Fibroblast of lung (primary cell): Measurements from ENCODE around the gene SMPD3. TPM values are rescaled to one million over a fixed set of nuclear protein-coding genes. Genes with fewer than 3 reads are reported as not detected.

Source experiments
- DNase-seq, 2 donors: peaks; one replicate each; pipeline versions ENCODE4 v3.0.0 to v3.0.0-alpha.2; 2010; ENCODE audit warnings: low read depth in 2 of 2
- H2AFZ ChIP-seq: 2 replicates; pipeline ENCODE4 v1.5.1; 2012; ENCODE audit warnings: low read length, control low read depth, inconsistent platforms
- H3K27ac ChIP-seq: 2 replicates; pipeline ENCODE4 v1.5.1; 2011; ENCODE audit warnings: low read length, control low read depth; ENCODE audit not compliant: insufficient read depth
- H3K27me3 ChIP-seq: 2 replicates; pipeline ENCODE4 v1.5.1; 2011; ENCODE audit warnings: mild to moderate bottlenecking, low read length; ENCODE audit not compliant: control insufficient read depth, insufficient read depth
- H3K36me3 ChIP-seq: 2 replicates; pipeline ENCODE4 v1.5.1; 2011; ENCODE audit warnings: low read length; ENCODE audit not compliant: control insufficient read depth, insufficient read depth
- H3K4me1 ChIP-seq: 2 replicates; pipeline ENCODE4 v1.5.1; 2011; ENCODE audit warnings: low read length; ENCODE audit not compliant: control insufficient read depth, insufficient read depth; ENCODE audit errors: extremely low read depth
- H3K4me2 ChIP-seq: 2 replicates; pipeline ENCODE4 v1.5.1; 2011; ENCODE audit warnings: low read length, control low read depth; ENCODE audit not compliant: insufficient read depth; ENCODE audit errors: extremely low read depth
- H3K4me3 ChIP-seq, 4 experiments: fragments of 200-600 bp in 1 of 4; sonication (generic) in 1 of 4; replicated peaks in 1 of 4; 2 replicates each; pipeline ENCODE4 v1.5.1; 2011 to 2016; ENCODE audit warnings: low read length in 4 of 4, low read depth in 3 of 4, mild to moderate bottlenecking in 3 of 4, control low read depth in 2 of 4, inconsistent platforms in 1 of 4, mixed read lengths in 1 of 4; ENCODE audit not compliant: insufficient read depth in 1 of 4; ENCODE audit errors: control extremely low read depth in 1 of 4
- H3K79me2 ChIP-seq: 2 replicates; pipeline ENCODE4 v1.5.1; 2012; ENCODE audit warnings: mild to moderate bottlenecking, low read length, inconsistent platforms; ENCODE audit not compliant: control insufficient read depth, insufficient read depth
- H3K9ac ChIP-seq: 2 replicates; pipeline ENCODE4 v1.5.1; 2011; ENCODE audit warnings: mild to moderate bottlenecking, low read length, control low read depth; ENCODE audit not compliant: insufficient read depth
- H3K9me3 ChIP-seq: 2 replicates; pipeline ENCODE4 v1.5.1; 2012; ENCODE audit warnings: low read depth, low read length; ENCODE audit not compliant: control insufficient read depth, insufficient read depth
- H4K20me1 ChIP-seq: 2 replicates; pipeline ENCODE4 v1.5.1; 2011; ENCODE audit warnings: low read length; ENCODE audit not compliant: control insufficient read depth, insufficient read depth; ENCODE audit errors: extremely low read depth
- EZH2 ChIP-seq: IDR thresholded peaks from 2 replicates; pipeline ENCODE4 v1.5.1; 2012; ENCODE audit warnings: low read length, control low read depth, mild to moderate bottlenecking; ENCODE audit errors: missing control alignments
- polyA plus RNA-seq, 2 donors: library from polyadenylated mRNA; depleted of rRNA in 1 of 2; stranded (reverse) in 1 of 2; unstranded in 1 of 2; fragments of >200 nt; gene quantifications; 2 replicates each; pipeline ENCODE4 v1.2.1, GENCODE V29; 2011 to 2012; ENCODE audit warnings: missing spikeins in 1 of 2
- total RNA-seq: library from RNA; depleted of rRNA; stranded (reverse); fragments of >200 nt; gene quantifications from 2 replicates; pipeline ENCODE4 v1.2.1, GENCODE V29; 2014
- TF ChIP-seq, protein P1 (sequence below), 2 donors: IDR thresholded peaks in 1 of 2; conservative IDR thresholded peaks in 1 of 2; 1 replicate in 1 of 2; 2 replicates in 1 of 2; pipeline ENCODE4 v1.5.1; 2011 to 2012; ENCODE audit warnings: low read length in 2 of 2, control low read depth in 1 of 2, inconsistent platforms in 1 of 2, low read depth in 1 of 2, mild to moderate bottlenecking in 1 of 2

SMPD3 gene
- total and polyA plus RNA-seq, 2 donors (not counting 1 experiment from before 2014, with no cell fraction given): under 0.01 to 0.08 TPM

DNA sequence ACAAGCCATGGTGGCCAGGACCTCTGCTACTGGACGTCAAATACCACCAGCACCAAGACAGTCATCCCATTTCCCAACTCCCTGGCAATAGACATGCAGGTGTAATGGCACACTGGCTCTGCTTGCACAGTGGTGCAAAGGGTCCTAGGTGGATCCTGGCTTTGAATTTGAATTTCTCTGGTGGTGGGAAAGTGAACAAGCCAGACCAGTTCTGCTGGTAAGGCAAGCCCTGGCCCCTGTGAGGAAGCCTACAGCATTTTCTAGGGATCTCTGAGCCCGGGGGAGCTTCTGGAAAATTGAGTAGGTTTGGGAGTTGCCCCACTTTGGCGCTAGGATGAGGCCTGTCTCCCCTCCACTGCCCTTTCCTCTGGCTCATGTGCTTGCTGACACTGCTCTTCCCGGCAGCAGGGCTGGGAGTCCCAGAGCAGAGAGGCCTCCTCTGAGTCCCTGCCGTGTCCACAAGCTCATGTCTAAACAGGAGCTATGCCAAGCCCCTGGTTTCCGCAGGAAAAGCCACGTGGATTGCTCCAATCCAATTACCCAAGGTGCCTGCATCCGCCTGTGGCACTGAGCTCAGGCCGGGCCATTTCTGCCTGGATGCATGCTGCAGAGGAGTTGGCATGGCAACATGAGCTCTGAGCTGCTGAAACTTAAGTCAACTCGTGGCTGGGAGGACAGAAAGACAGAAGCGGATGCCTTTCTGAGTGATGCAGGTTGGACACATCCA lies 70.5 kb downstream of the SMPD3 start:
- no peak overlapping the region for H2AFZ ChIP-seq
- peaks cover 12% of the 10 kb centered on the region for H3K27me3 ChIP-seq
- H3K36me3 ChIP-seq: no peaks in the 10 kb centered on the region
- H3K27ac ChIP-seq: no peak overlapping the region
- H4K20me1 ChIP-seq: no peaks in the 10 kb centered on the region
- H3K9me3 ChIP-seq: no peaks in the 10 kb centered on the region
- no peak for TF ChIP-seq EZH2
- TF ChIP-seq, protein P1, sequence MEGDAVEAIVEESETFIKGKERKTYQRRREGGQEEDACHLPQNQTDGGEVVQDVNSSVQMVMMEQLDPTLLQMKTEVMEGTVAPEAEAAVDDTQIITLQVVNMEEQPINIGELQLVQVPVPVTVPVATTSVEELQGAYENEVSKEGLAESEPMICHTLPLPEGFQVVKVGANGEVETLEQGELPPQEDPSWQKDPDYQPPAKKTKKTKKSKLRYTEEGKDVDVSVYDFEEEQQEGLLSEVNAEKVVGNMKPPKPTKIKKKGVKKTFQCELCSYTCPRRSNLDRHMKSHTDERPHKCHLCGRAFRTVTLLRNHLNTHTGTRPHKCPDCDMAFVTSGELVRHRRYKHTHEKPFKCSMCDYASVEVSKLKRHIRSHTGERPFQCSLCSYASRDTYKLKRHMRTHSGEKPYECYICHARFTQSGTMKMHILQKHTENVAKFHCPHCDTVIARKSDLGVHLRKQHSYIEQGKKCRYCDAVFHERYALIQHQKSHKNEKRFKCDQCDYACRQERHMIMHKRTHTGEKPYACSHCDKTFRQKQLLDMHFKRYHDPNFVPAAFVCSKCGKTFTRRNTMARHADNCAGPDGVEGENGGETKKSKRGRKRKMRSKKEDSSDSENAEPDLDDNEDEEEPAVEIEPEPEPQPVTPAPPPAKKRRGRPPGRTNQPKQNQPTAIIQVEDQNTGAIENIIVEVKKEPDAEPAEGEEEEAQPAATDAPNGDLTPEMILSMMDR (conservative IDR thresholded peaks at IDR 0.05 in 1 of 2, IDR thresholded peaks at IDR 0.05 in 1 of 2; ENCODE audit: low read depth in 1 of 2, low read length in 2 of 2): no peak
- H3K79me2 ChIP-seq: no peaks in the 10 kb centered on the region
- no peak overlapping the region for H3K9ac ChIP-seq
- no peaks in the 10 kb centered on the region for H3K4me1 ChIP-seq
- DNase-seq: peak in 1 of 2 donors; percentile 33
- no peak overlapping the region for H3K4me3 ChIP-seq
- H3K4me2 ChIP-seq: no peak overlapping the region

DNA sequence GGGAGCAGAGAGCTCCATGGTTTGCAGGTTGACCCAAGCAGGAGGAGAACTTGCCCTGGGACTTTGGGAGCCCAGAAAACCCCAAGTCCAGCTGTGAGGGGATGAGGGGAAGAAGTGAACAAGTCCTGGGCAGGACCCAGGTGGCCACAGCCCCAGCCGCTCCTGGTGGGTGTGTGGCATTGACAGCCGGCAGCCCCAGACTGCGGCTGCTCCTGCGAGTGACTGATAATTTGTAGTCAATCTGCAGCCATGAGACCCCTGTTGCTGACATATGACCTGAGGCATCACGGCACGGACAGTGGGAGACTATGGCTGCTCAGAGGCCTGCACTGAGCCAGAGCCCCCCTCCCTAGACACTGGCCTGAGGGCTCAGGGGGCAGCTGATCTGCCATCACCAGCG lies 71.1 kb downstream of the SMPD3 start:
- Histone ChIP-seq H3K4me3 (no peak overlapping the region), H3K4me1 (no peaks in the 10 kb centered on the region), H2AFZ (no peak overlapping the region), H4K20me1 (no peaks in the 10 kb centered on the region), H3K9ac (no peak overlapping the region), H3K9me3 (no peaks in the 10 kb centered on the region), H3K36me3 (no peaks in the 10 kb centered on the region), H3K27me3 (peaks cover 12% of the 10 kb centered on the region), H3K79me2 (no peaks in the 10 kb centered on the region), H3K4me2 (no peak overlapping the region), H3K27ac (no peak overlapping the region)
- TF ChIP-seq EZH2: no peak
- TF ChIP-seq, protein P1 (conservative IDR thresholded peaks at IDR 0.05 in 1 of 2, IDR thresholded peaks at IDR 0.05 in 1 of 2; ENCODE audit: low read depth in 1 of 2, low read length in 2 of 2): no peak
- DNase-seq: no peak

DNA sequence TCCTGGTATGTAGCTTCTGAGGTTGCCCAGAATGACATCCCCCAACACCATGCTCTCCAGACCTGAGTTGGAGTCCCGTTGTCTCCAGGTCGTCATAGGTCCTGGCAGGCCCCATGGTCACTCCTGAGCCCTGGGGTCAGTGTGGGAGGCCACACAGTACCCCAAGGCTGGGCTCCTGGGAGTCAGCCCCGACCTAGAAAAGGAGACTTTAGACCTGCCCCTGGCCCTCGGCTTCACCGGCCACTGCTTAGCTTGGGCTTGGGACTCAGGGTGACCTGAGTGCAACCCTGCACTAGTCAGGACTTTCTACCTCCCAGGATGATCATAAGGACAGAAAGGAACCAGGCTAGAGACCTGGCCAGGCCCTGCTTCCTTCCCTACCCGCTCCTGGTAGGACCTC lies 71.7 kb downstream of the SMPD3 start:
- peaks cover 10% of the 10 kb centered on the region for H3K27me3 ChIP-seq

More for the DNA sequence above, 71.7 kb downstream of the SMPD3 start:
- Histone ChIP-seq H3K4me1 (no peaks in the 10 kb centered on the region), H3K27ac (no peak overlapping the region), H3K36me3 (no peaks in the 10 kb centered on the region), H3K4me2 (no peak overlapping the region), H3K79me2 (no peaks in the 10 kb centered on the region), H3K4me3 (no peak overlapping the region), H2AFZ (no peak overlapping the region), H3K9me3 (no peaks in the 10 kb centered on the region), H4K20me1 (no peaks in the 10 kb centered on the region), H3K9ac (no peak overlapping the region)
- TF ChIP-seq, protein P1 (conservative IDR thresholded peaks at IDR 0.05 in 1 of 2, IDR thresholded peaks at IDR 0.05 in 1 of 2; ENCODE audit: low read depth in 1 of 2, low read length in 2 of 2): no peak
- no peak for TF ChIP-seq EZH2
- no peak for DNase-seq
